ENCODE data around the gene ZNF496. TPM values are rescaled to one million over a fixed set of nuclear protein-coding genes. Genes with fewer than 3 reads are reported as not detected.

ZNF496 gene
- polyA plus RNA-seq, 4 donors, result 31.0 to 45.1 (median 35.9) TPM

- DNase-seq (ENCODE audit: low read depth in 4 of 4, low spot score in 3 of 4), result no peak
Observed at GRCh38 chr1:247330548-247331171, 1.0 kb downstream of the ZNF496 start.

- no peak for DNase-seq (ENCODE audit: low read depth in 4 of 4, low spot score in 3 of 4)
Observed at GRCh38 chr1:247329097-247329617, 2.5 kb downstream of the ZNF496 start.

DNA sequence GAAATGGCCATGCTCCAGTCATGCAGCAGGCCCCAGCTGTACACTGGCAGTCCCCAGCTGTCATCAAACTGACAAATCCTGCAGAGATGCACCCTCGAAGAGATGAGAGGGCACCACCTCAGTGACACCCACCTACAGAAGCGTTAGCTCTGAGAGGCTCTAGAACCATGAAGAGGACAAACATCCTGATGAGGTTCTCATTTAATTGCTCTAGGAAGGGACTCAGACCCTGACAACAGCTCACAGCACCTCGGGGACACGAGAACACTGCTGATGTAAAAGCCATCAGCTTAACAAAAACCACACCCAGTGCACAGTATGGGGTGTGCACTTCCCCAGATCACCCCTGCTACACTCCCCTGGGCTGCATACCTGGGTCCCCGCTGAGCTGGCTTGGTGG, 3.4 kb downstream of the ZNF496 start:
- no peak for DNase-seq (ENCODE audit: low read depth in 4 of 4, low spot score in 3 of 4)

DNA sequence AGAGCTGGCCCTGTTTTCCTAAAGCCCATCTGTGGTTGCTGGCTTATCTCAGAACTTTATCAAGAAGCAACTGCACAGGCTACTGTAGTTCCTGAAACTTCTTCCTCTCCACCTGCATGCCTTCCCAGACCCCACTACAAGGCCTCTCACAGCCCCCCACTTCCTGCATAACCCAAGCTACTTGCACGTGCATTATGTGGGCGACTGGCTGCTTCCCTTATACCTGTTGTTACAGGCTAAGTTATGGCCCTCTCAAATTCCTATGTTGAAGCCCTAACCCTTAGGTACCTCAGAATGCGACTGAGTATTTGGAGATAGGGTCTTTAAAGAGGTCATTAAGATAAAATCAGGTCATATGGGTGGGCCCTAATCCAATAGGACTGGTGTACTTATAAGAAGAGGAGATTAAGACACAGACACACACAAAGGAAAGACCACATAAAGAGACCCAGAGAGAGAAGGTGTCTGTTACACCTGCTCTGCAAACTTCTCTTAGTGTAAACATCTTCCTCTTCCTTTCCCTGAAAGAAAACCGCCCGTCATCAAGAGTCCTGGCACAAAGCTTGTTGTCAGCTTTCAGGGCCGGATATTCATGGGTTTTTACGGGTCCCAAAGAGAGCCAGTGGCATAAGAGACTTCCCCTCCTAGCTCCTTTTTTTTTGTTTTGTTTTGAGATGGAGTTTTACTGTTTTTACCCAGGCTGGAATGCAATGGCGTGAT, 5.1 kb downstream of the ZNF496 start:
- DNase-seq (ENCODE audit: low read depth in 4 of 4, low spot score in 3 of 4), result no peak

GRCh38 chr1:247324923-247325322, 6.7 kb downstream of the ZNF496 start:
- no peak for DNase-seq (ENCODE audit: low read depth in 4 of 4, low spot score in 3 of 4)

GRCh38 chr1:247324204-247324787, 7.4 kb downstream of the ZNF496 start:
- DNase-seq (ENCODE audit: low read depth in 4 of 4, low spot score in 3 of 4), result no peak

GRCh38 chr1:247322849-247323586, 8.6 kb downstream of the ZNF496 start:
- DNase-seq (ENCODE audit: low read depth in 4 of 4, low spot score in 3 of 4), result no peak

GRCh38 chr1:247322442-247322841, 9.2 kb downstream of the ZNF496 start:
- no peak for DNase-seq (ENCODE audit: low read depth in 4 of 4, low spot score in 3 of 4)

GRCh38 chr1:247317702-247318101, 14.0 kb downstream of the ZNF496 start:
- DNase-seq (ENCODE audit: low read depth in 4 of 4, low spot score in 3 of 4), result no peak

DNA sequence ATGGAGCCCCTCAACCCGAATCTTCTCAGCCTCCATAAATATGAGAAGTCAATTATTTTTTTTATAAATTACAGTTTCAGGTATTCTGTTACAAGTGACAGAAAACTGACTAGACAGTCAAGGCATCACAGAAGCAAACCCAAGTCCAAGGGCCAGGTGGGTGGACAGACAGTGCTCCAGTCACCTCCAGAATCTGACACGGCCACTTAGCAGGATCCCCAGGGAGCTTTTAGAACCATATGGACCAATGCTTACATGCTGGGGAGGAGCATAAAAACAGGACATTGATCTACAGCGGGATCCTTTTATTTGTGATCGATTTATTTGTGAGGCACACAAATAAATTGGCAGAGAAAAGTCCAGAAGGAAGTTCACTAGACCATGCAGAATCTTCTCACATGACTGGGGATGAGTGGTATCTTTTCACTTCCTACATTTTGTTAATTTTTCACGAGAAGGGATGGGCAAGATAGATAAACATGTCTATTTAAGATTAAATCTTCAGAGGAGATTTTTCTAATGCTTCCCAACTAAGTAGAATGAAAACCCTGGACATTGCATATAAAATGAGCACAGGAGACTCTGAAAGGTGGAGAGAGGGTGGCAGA, 15.0 kb downstream of the ZNF496 start:
- DNase-seq (ENCODE audit: low read depth in 4 of 4, low spot score in 3 of 4), result no peak

- no peak for DNase-seq (ENCODE audit: low read depth in 4 of 4, low spot score in 3 of 4)
Observed at GRCh38 chr1:247304031-247304430, 27.6 kb downstream of the ZNF496 start.

DNA sequence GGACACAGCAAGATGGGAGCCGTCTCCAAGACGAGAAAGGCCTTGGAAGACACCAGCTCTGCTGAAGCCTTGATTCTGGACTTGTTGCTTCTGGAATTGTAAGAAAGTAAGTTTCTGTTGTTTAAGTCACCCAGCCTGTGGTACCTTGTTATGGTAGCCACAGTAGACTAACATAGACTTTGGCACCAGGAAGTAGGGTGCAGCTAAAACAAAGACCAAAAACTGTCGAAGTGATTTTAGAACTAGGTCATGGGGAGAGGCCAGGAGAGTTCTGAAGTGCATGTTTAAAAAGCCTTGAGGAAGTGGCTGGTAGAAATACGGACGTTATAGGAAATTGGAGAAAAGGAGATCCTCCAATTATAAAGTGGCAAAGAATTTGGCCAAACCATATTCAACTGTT, 28.5 kb downstream of the ZNF496 start:
- no peak for DNase-seq (ENCODE audit: low read depth in 4 of 4, low spot score in 3 of 4)

GRCh38 chr1:247301176-247301540, 30.5 kb downstream of the ZNF496 start:
- no peak for DNase-seq (ENCODE audit: low read depth in 4 of 4, low spot score in 3 of 4)

- DNase-seq (ENCODE audit: low read depth in 4 of 4, low spot score in 3 of 4), result no peak
Observed at GRCh38 chr1:247300491-247301175, 31.0 kb downstream of the ZNF496 start.

GRCh38 chr1:247299723-247300381, 31.8 kb downstream of the ZNF496 start:
- no peak for DNase-seq (ENCODE audit: low read depth in 4 of 4, low spot score in 3 of 4)

- no peak for DNase-seq (ENCODE audit: low read depth in 4 of 4, low spot score in 3 of 4)
Observed at GRCh38 chr1:247298701-247299100, 33.0 kb downstream of the ZNF496 start.

DNA sequence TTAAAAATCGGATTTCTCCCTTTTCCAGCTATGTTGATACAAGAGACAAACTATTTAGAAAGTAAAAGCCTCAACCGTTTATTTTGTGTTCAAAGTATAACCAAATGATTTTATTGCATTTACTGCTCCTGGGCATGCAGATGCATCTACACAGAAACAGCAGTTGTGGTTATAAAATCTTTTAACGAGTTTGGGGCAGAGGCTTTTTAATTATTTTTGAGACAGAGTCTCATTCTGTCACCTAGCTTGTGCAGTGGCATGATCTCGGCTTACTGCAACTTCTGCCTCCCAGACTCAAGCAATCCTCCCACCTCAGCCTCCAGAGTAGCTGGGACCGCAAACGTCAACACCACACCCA, 33.6 kb downstream of the ZNF496 start:
- DNase-seq (ENCODE audit: low read depth in 4 of 4, low spot score in 3 of 4), result no peak

- no peak for DNase-seq (ENCODE audit: low read depth in 4 of 4, low spot score in 3 of 4)
Observed at GRCh38 chr1:247297263-247298123, 34.2 kb downstream of the ZNF496 start.

Data from left renal pelvis (tissue), 4 donors.